ENCODE measurements around the gene MPP3. TPM values are rescaled to one million over a fixed set of nuclear protein-coding genes. Genes with fewer than 3 reads are reported as not detected.
"Not testable (repeated sequence)": the region's sequence is repeated elsewhere in the genome, so short reads cannot be mapped to it uniquely, and the experiment has no call there.

The MPP3 gene
- total RNA-seq, 1 donor from 2014 or later, result 22.3 TPM

- peak; percentile 59 for DNase-seq (ENCODE audit: low spot score)
Observed at GRCh38 chr17:43810226-43810715, 22.7 kb downstream of the MPP3 start.

- no peak for DNase-seq (ENCODE audit: low spot score)
Observed at GRCh38 chr17:43809121-43809520, 23.8 kb downstream of the MPP3 start.

- no peak for DNase-seq (ENCODE audit: low spot score)
Observed at GRCh38 chr17:43808076-43808475, 24.9 kb downstream of the MPP3 start.

GRCh38 chr17:43805117-43805516, 27.8 kb downstream of the MPP3 start:
- DNase-seq (ENCODE audit: low spot score), result no peak

GRCh38 chr17:43803758-43804157, 29.2 kb downstream of the MPP3 start:
- DNase-seq (ENCODE audit: low spot score), result no peak

- no peak for DNase-seq (ENCODE audit: low spot score)
Observed at GRCh38 chr17:43801844-43802243, 31.1 kb downstream of the MPP3 start.

GRCh38 chr17:43800736-43801135, 32.2 kb downstream of the MPP3 start:
- no peak for DNase-seq (ENCODE audit: low spot score)

GRCh38 chr17:43799047-43799446, 33.9 kb downstream of the MPP3 start:
- no peak for DNase-seq (ENCODE audit: low spot score)

- DNase-seq (ENCODE audit: low spot score), result not testable (repeated sequence)
Observed at GRCh38 chr17:43798024-43798423, 34.9 kb downstream of the MPP3 start.

GRCh38 chr17:43792668-43793067, 40.3 kb downstream of the MPP3 start:
- DNase-seq (ENCODE audit: low spot score), result not testable (repeated sequence)

- no peak for DNase-seq (ENCODE audit: low spot score)
Observed at GRCh38 chr17:43791589-43791988, 41.4 kb downstream of the MPP3 start.

GRCh38 chr17:43790311-43790940, 42.5 kb downstream of the MPP3 start:
- DNase-seq (ENCODE audit: low spot score), result no peak

GRCh38 chr17:43789482-43789881, 43.5 kb downstream of the MPP3 start:
- no peak for DNase-seq (ENCODE audit: low spot score)

GRCh38 chr17:43788540-43788939, 44.4 kb downstream of the MPP3 start:
- DNase-seq (ENCODE audit: low spot score), result no peak

GRCh38 chr17:43787728-43788127, 45.2 kb downstream of the MPP3 start:
- DNase-seq (ENCODE audit: low spot score), result no peak

- DNase-seq (ENCODE audit: low spot score), result no peak
Observed at GRCh38 chr17:43784628-43785101, 48.3 kb downstream of the MPP3 start.

- no peak for DNase-seq (ENCODE audit: low spot score)
Observed at GRCh38 chr17:43784068-43784467, 48.9 kb downstream of the MPP3 start.

- no peak for DNase-seq (ENCODE audit: low spot score)
Observed at GRCh38 chr17:43782913-43783680, 49.8 kb downstream of the MPP3 start.

GRCh38 chr17:43780135-43780534, 52.8 kb downstream of the MPP3 start, which contains the start of gene CFAP97D1:
TSS of gene CFAP97D1 (plus strand) at chr17:43780435. CDS start at chr17:43780463, 28 bp downstream.
- DNase-seq (ENCODE audit: low spot score), result no peak

- DNase-seq (ENCODE audit: low spot score), result no peak
Observed at GRCh38 chr17:43779145-43780125, 53.5 kb downstream of the MPP3 start.

Data from mesenteric fat pad (tissue), 1 donor.